ENCODE results near the gene CBX5.

- no peak for TF ChIP-seq ZNF717 (CRISPR knock-in tag; IDR thresholded peaks at IDR 0.05)
- TF ChIP-seq ZNF449 (CRISPR knock-in tag; IDR thresholded peaks at IDR 0.05), result no peak
- TF ChIP-seq, protein P1, sequence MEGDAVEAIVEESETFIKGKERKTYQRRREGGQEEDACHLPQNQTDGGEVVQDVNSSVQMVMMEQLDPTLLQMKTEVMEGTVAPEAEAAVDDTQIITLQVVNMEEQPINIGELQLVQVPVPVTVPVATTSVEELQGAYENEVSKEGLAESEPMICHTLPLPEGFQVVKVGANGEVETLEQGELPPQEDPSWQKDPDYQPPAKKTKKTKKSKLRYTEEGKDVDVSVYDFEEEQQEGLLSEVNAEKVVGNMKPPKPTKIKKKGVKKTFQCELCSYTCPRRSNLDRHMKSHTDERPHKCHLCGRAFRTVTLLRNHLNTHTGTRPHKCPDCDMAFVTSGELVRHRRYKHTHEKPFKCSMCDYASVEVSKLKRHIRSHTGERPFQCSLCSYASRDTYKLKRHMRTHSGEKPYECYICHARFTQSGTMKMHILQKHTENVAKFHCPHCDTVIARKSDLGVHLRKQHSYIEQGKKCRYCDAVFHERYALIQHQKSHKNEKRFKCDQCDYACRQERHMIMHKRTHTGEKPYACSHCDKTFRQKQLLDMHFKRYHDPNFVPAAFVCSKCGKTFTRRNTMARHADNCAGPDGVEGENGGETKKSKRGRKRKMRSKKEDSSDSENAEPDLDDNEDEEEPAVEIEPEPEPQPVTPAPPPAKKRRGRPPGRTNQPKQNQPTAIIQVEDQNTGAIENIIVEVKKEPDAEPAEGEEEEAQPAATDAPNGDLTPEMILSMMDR (IDR thresholded peaks at IDR 0.05 in 2 of 3, conservative IDR thresholded peaks at IDR 0.05 in 1 of 3; ENCODE audit: insufficient read depth in 2 of 3, low read depth in 1 of 3, low read length in 3 of 3), result no peak
Measured at GRCh38 chr12:54199034-54199433, 80.9 kb downstream of the CBX5 start.
